ENCODE measurements around the gene RAPGEF4.
"Not testable (repeated sequence)": the region's sequence is repeated elsewhere in the genome, so short reads cannot be mapped to it uniquely, and the experiment has no call there.

Gene RAPGEF4

DNA sequence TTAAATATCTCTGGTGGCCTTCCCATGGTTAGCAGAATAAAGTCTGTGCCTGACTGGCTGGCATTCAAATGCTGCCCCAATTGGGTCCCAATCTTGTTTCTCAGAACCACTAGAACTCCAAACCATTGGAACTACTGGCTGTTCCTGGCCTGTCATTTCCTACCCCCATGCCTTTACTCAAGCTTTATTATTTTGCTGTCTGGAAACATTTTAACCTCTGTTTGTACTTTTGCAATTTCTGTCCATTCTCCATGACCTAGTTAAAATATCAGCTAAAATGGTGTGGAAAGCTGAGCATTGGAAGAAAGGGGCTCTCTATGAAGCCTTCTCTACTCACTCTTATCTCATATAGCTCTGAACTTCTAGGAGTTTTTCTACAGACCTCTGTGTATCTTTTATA is 38.7 kb downstream of the RAPGEF4 start:
- DNase-seq (ENCODE audit: low spot score): no peak

DNA sequence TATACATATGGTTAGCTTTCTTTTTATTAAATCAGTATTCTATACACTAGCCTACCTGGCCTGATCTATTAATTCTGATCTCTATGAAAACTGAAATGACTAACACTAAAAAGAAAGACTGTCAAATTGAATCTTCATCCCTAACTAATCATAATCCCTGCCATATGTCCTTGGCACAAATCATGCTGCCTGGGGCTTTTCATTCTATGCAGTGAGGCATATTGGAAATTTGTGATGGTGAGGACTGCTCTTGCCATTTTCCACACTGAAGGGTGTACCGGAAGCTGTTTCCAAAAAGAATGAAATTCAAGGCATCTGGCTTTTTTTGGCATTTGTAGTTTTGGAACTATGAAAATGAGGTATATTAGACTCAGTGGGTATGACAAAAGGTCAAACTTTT is 39.7 kb downstream of the RAPGEF4 start:
- no peak for DNase-seq (ENCODE audit: low spot score)

DNA sequence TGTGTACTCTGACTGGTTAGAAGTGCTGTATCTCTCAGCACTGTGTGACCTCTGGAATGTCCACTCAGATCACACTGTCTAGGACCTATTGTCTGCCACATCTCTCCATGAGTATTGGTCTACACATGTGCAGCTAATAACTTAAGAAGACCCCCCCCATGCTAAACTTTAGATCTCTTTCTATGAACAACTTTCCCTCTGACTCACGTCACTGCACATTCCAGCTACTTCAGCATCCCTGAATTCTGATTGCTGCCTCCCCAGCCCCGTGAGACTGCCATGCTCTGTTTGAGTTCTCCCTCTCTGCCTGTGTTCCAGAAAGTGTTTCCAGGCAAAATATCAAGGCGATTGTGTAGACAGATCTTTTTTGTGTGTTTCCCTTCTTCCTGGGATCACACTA is 41.8 kb downstream of the RAPGEF4 start:
- DNase-seq (ENCODE audit: low spot score): no peak

DNA sequence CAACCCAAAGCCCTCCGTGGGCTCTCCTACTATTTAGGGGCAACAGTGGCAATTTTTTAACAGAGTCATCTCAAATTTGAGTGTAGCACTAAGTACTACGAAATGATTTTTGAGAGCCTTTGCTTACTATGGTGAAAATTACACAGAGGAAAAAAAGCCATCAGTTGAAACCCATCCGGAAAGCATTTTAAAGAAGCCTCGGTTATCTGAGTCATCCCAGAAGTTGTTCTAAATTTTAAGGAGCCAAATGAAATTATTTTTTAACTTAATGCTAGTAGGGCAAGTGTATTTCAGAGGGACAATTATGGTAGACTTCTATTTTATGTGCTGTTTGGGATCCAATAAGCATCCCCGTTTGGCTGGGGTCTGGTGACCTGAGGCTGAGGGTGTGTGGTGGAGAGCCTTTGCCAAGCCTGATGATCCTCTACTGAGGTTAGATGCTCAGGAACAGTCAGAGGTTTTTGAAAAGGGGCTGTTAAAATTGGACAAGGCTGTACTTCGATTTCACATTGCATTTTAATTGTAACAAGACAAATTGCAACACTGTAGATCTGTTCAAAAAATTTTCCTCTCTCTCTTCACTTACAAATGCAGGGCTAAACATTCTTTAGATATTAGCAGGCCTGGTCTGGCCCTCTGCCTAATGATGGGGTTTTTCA is 47.0 kb downstream of the RAPGEF4 start:
- DNase-seq (ENCODE audit: low spot score): no peak

- no peak for DNase-seq (ENCODE audit: low spot score)
Measured at GRCh38 chr2:172783165-172783898, 47.7 kb downstream of the RAPGEF4 start.

GRCh38 chr2:172788871-172789270 is 53.2 kb downstream of the RAPGEF4 start:
- no peak for DNase-seq (ENCODE audit: low spot score)

DNA sequence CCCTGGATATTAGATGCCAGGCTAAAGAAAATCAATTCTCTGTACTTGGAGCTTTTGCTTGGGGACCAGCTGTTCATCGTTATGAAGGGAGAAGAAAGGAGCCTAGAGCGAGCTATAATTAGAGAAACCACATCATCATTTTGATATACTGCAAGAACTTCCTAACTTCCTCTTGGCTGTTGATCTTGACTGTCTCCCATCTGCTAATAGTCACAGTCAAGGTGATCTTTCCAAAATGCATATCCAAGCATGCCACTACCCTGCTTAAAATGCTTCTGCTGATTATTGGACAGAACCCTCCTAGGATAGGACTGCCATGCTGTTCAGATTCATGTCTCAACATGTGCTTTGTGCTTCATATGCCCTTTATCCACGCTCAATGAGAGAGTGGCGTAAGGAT is 54.8 kb downstream of the RAPGEF4 start:
- no peak for DNase-seq (ENCODE audit: low spot score)

- no peak for DNase-seq (ENCODE audit: low spot score)
Measured at GRCh38 chr2:172791953-172792352, 56.3 kb downstream of the RAPGEF4 start.

DNA sequence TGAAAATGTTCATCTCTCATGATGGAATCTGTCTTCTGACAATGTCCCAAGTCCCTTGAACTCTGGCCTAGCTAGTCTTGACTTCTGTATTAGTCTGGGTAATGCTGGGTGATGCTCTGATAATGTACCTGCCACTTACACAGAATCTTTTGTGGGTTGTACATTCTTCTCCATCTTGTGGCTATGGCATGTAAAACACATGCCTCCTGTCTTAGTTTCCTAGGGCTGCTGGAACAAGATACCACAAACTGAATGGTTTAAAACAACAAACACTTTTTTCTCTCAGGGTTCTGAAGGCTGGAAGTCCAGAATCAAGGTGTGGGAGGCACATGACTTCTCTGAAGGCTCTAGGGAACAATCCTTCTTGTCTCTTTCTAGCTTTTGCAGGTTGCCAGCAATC is 57.1 kb downstream of the RAPGEF4 start:
- no peak for DNase-seq (ENCODE audit: low spot score)

DNA sequence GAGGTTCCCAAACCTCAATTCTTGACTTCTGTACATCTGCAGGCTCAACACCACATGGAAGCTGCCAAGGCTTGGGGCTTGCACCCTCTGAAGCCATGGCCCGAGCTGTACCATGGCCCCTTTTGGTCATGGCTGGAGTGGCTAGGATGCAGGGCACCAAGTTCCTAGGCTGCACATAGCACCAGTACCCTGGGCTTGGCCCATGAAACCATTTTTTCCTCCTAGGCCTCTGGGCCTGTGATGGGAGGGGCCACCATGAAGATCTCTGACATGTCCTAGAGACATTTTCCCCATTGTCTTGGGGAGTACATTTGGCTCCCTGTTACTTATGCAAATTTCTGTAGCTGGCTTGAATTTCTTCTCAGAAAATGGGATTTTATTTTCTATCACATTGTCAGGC is 67.7 kb downstream of the RAPGEF4 start:
- DNase-seq (ENCODE audit: low spot score): not testable (repeated sequence)

- DNase-seq (ENCODE audit: low spot score): no peak
Measured at GRCh38 chr2:172804423-172804822, 68.8 kb downstream of the RAPGEF4 start.

DNA sequence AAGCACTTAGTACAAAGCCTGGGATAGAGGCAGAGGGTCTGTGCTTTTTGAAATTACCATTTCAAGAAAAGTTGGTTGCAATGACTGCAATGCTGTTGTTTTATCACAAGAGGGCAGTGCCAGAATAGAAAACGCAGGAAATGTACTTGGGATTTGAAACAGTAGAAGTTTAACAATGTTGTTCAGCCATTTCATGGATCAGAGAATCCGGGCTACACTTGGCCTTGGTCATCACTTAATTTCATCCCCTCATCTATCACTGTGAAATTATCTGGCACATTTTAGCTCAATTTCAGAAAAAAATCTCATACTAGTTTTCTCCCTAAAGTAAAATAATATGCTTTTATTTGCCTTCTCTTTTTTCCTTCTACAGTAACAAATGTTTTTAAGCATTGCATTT is 70.8 kb downstream of the RAPGEF4 start:
- DNase-seq (ENCODE audit: low spot score): peak; percentile 78

DNA sequence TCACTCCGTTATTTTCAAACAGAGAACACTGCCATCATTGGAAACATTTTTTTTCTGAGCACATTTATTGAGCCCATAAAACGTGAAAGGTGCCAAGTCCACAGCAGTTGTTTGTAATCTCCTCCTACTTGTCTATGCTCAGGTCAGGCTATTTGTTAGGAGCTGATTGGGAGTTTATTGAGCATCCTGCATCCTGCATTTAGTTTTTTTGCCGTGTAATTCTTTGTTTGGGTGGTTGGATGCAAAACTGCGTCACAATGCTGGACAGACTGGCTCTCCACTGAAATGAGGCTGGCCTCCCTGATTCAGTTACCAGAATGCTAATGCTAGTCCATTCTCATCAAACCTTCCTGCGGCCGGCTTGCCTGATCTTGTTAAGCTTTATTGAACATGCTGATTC is 71.4 kb downstream of the RAPGEF4 start:
- DNase-seq (ENCODE audit: low spot score): no peak

DNA sequence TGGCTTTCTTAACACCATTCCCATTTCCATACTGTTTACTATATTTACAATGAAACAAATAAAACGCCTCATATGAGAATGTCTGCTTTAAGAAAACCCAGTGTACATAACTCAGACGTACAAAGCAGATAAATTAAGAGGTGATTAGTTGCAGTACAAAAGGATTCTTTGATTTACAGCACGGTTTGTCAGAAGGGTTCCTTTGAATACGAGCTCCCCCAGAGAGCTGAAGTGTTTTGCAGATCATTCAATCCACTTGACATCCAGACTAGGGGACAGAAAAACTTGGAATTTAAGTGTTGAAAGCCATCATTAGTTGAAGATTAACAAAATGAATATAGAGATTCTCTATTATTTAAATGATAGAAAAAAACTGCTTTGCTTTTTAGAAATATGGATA is 72.5 kb downstream of the RAPGEF4 start:
- DNase-seq (ENCODE audit: low spot score): no peak

GRCh38 chr2:172811027-172811426 is 75.4 kb downstream of the RAPGEF4 start:
- DNase-seq (ENCODE audit: low spot score): no peak

GRCh38 chr2:172812158-172812744 is 76.6 kb downstream of the RAPGEF4 start:
- DNase-seq (ENCODE audit: low spot score): no peak

- peak; percentile 8 for DNase-seq (ENCODE audit: low spot score)
Measured at GRCh38 chr2:172813314-172813888, 77.8 kb downstream of the RAPGEF4 start.

GRCh38 chr2:172817411-172817810 is 81.8 kb downstream of the RAPGEF4 start:
- no peak for DNase-seq (ENCODE audit: low spot score)

DNA sequence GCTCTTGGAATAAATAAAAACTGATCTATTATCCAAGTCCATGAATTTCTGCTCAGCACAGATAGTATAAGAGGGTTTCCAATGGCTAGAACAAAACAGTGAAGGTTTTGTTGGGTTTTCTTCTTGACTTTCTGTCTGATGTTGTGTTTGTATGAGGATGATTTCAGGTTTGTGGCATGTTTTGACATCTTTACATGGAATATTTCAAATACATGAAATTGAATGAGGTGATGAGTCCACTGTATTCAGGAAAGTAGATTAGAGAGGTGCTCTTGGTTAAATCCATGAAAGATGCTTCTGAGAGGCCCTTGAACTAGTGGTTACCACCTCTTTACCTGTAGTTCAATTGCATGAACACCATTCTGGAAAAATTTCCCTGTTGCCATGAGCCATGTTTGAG is 84.3 kb downstream of the RAPGEF4 start:
- DNase-seq (ENCODE audit: low spot score): no peak

DNA sequence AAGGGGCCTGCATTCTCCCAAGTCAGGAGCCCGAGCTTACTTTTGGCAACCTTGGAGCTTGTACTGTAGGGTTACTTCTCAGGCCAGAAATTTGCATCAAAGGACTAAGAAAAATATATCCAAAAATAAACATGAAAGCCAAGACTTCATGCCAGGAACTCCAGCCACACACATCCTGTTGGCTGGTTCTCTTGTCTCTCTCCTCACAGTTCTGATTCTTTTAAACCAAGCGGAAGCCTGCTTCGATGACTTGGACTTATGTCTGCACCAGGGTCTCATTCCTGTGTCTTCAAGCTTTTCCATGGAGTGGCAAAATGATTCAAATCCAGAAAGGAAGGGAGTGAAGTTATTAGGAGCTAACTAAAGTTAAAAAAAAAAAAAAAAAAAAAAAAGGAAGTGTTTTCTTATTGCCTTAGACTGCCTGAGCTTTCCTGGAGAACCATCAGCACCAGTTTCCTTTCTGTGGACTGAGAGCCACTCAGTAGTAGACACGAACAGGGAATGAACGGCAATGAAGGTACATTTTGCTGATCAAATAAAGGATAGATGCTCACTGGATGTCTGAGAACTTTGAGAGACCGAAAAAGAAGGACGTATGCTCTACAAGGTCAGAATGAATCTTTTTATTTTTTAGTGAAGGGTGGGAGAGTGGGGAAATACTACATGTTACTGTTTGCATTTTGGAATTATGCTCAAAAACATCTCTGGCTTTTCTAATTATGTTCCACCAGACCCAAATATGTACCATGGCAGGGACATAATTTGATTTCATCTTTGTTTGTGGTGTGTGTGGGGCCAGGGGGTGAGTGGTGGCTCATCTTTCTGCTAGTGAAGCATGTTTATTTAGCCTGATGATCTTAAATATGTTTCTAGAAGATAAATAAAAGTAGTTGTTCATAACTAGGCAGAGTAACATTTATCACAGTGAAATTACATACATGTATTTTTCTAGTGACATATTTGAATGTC is 86.0 kb downstream of the RAPGEF4 start:
- no peak for DNase-seq (ENCODE audit: low spot score)

DNA sequence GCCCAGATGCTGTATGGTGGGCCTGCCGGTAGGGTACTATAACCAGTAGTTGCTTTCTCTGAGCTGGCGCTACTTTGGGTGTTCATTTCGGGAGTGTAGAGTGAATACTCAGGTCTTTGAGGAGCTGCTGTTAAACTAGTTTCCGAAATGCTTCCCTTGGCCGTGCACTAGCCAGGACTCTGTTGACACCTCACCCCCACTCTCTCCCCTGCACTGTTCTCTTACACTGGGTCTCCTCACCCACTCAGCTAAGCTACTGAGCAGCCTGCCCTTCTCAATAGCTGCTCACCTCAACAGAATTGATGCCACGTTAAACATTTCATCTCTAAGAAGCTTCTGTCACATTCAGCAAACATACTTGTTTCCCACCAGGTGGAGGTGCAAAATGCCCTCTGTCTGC is 86.9 kb downstream of the RAPGEF4 start:
- DNase-seq (ENCODE audit: low spot score): no peak

DNA sequence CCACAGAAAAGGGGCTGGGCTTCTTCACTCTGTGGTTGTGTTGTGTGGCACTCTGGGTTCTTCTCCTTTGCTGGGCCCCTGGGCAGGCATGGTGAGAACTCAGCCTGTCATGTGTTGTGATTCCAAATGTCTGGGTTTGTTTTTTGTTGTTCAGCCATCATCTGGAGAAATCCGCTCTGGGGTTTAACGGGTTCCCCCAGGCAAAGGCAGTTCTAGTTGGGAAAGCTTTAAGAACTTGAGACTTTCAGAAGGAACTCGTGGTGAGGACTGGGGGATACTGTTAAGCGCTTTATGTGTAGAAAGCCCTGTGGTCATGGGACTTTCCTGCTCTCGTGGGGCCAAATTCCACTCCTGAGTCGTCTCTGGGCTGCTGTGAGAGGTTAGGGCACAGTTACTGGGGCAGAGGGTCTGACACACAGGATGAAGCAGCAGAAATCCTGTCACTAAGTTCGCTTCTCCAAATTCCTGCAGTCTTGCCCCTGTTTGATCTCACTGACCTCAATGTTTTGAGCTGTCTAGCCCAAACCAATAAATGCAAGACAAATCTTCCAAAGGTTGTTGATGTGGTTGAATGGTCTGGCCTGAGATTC is 87.7 kb downstream of the RAPGEF4 start:
- DNase-seq (ENCODE audit: low spot score): no peak

All from RKO (cell line).